ENCODE data around the gene AHCYL2.

GRCh38 chr7:129427526-129428045 lies 202.8 kb downstream of the AHCYL2 start:
- TF ChIP-seq CTCF (IDR thresholded peaks at IDR 0.05; ENCODE audit: insufficient read depth, low read depth, low read length) (no peak), EZH2 (IDR thresholded peaks at IDR 0.05; ENCODE audit: insufficient read depth, low read length) (no peak)

Measured in astrocyte (in vitro differentiated cells and primary cell).